LNCAP (cell line): ENCODE measurements around the gene USH1C.

Source experiments
- CTCF ChIP-seq: fragments of 450-650 bp; IDR thresholded peaks from 2 replicates; pipeline ENCODE4 v1.5.1; 2017; ENCODE audit warnings: mild to moderate bottlenecking

Gene USH1C

DNA sequence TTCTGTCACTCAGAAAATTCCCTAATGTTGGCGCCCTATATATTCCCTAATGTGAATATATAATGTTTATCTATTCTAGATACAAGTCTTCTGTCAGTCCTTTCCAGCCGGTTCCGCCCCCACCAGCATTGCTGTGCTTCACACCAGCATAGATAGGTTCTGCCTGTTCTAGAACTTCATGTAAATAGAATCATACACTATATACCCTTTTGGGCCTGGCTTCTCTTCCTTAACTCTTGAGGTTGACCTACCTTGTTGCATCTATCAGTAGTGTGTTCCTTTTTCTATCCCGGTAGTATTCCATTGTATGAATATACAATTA is 37.5 kb upstream of the USH1C start:
- TF ChIP-seq CTCF: no peak

DNA sequence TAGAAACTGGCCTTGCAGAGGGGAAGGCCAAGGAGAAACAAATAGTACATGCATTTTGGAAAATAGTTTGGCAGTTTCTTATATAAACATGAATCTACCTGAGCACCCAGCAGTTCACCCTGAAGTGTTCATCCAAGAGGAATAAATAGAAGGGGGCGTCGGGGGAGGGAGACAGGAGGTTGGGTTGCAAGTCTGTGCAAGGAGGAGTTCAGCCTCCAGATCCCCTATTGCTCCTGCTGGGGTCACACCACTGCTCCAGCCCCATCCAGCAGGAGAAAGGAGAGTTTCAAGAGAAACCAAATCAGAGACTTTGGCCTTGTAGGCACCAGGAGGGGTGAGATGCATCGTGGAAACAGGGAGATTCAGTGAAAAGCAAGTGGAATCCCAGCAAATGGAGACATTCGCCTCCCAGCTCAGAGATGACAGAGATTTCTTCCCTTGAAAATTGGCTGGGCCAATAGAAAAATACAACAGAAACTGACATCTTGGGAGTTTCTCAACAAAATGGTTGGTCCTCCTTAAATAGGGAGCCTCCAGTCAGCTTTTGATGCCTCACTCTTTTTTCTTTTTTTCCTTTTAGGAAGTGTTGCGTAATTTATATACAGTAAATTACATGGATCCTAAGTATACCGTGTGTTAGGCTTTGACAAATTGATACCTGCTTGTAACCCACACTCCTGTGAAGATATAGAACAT is 37.0 kb upstream of the USH1C start:
- TF ChIP-seq CTCF: no peak

DNA sequence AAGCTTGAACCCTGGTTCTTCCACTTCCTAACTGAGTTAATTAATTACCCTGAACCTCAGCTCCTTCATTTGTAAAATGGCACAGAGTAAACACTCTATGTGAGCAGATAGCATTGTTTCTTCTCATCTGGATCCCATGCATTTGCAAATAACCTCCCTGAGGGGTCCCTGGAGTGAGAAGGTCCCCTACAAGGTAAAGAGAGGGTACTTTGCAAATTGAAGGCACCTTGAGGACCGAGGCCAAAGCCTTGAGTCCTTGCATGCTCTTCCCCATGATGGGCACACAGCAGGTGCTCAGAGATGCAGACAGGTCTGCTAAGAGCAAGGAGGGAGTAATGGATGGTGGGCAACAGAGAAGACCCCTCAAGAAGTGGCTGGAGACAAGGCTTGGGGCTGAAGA is 36.1 kb upstream of the USH1C start:
- no peak for TF ChIP-seq CTCF

DNA sequence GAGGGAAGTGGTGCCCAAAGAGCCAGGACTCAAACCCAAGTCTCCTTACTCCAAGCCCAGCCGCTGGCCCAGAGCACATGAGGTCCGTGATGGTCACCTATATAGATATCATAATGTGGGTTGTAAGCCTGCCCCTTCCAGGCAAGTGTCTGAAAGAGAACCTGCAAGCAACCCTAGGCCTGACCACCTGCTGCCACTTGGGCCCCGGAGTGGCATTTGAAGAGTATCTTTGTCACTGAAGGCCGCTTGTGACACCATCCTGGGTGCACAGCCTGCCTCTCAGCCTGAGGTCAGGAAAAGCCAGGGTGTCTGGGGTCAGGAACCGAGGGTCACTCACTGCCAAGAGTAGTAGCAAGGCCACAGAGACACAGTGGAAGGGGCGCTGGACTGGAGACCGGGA is 35.2 kb upstream of the USH1C start:
- TF ChIP-seq CTCF: no peak

- no peak for TF ChIP-seq CTCF
These were observed 34.7 kb upstream of the USH1C start for GRCh38 chr11:17578958-17579357.

GRCh38 chr11:17578296-17578695 is 34.1 kb upstream of the USH1C start:
- TF ChIP-seq CTCF: no peak

DNA sequence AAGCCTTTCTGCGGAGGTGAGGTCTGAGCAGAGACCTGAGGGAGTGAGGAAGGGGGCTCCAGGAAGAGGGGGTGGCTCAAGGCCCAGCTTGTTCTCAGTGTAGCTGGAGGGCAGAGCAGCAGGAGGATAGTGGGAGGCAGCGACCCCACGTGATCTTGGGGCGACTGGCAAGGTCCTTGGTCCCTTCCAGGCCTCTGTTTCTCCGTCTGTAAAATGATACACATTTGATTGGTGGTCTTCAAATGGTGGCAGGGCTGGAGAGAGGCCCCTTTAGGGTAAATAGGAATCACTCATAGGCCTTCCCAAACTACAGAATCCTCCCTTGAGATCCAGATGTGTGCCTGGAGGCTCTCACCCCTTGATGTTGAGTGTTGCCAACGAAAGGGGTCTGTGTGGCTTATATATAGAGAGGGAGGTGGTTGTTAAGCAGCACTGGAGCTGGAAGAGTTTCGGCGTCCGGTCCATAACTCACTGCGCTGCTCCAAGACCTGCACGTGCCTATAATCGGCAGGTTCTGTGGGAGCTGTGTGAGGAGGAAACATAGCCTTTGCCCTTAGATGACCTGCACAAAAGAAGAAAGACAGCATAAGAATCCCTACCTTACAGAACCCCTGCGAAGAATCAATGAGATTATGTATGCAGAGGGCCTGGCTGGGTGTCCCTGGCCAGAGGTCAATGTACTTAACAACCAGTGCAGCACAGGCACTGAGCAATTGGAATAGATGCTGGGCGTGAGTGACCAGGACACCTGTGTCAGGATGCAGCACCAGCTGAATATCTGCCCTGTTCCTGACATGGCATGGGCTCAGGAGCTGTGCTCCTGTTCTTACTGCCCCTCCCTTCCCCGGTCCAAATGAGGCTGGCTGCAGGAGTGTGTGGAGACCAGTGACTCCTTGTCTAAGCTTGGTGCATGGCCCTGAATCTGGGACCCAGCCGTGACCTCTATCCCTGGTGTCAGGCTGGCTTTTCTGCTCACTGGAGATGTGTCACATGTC is 31.5 kb upstream of the USH1C start:
- TF ChIP-seq CTCF: no peak
